Measurements from ENCODE around the gene VWA2.

DNA sequence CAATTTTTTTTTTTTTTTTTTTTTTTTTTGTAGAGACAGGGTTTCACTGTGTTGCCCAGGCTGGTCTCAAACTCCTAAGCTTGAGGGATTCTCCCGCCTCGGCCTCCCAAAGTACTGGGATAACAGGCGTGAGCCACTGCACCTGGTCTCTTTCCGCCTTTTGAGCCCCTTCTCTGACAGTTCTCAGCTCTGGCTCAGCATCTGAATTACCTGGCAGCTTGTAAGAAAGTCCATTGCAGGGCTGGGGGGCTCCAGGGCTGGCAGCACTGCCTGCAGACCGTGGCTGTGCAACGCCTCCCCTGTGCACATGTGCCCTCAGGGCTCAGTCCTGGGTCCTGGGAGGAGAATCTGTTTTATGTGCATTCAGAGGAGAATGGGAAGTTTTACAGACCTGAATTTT lies 37.6 kb downstream of the VWA2 start:
- no peak for TF ChIP-seq GATA2 (IDR thresholded peaks at IDR 0.05; ENCODE audit: low read depth, low read length)
- no peak for TF ChIP-seq GATA3 (IDR thresholded peaks at IDR 0.05; ENCODE audit: low read depth, low read length)

All from SH-SY5Y (cell line).